Right ventricle myocardium superior (tissue), 1 donor: Measurements from ENCODE around the gene FOXN3. TPM values are rescaled to one million over a fixed set of nuclear protein-coding genes. Genes with fewer than 3 reads are reported as not detected.
A peak's percentile ranks its signal among the peaks of the same experiment; 100 is the strongest.

Experiments used
- ATAC-seq: fragments of 200-7000 bp; cut with Tn5 transposase; one replicate; pipeline ENCODE4 v1.9.1; 2020; ENCODE audit warnings: mild to moderate bottlenecking; ENCODE audit not compliant: poor library complexity
- DNase-seq: peaks from one replicate; pipeline ENCODE4 v3.0.0-alpha.2; 2020
- intact Hi-C: fragments of 100-400 bp; cut with DNase I; formaldehyde crosslinking; loops from one replicate; pipeline ENCODE4 v1.11.2; 2022
- total RNA-seq: library from RNA; stranded (reverse); fragmentation: NEBNext Ultra II Directional; extraction: Animal tissue kit (Norgen Biotek cat#: 25700); gene quantifications from one replicate; pipeline ENCODE4 v1.2.1, GENCODE V29; 2021
- donor health status: DM: no; HTN: yes; CAD: no; lungs with severe emphysema.

The FOXN3 gene
- total RNA-seq, 1 donor from 2014 or later, result 122 TPM

GRCh38 chr14:89435892-89436656 lies 19.0 kb upstream of the FOXN3 start:
- intact Hi-C loops, result no loop called here
- ATAC-seq, result no peak
- no peak for DNase-seq

- DNase-seq (no peak), ATAC-seq (no peak)
- intact Hi-C loops, result no loop called here
Observed at GRCh38 chr14:89435492-89435891, 18.5 kb upstream of the FOXN3 start.

GRCh38 chr14:89432226-89432625 lies 15.2 kb upstream of the FOXN3 start:
- ATAC-seq, result no peak
- intact Hi-C loops, result no loop called here
- no peak for DNase-seq

GRCh38 chr14:89430391-89431236 lies 13.6 kb upstream of the FOXN3 start:
- DNase-seq (no peak), ATAC-seq (peak; percentile 14)
- intact Hi-C loops, result no loop called here

- ATAC-seq, result peak; percentile 54
- intact Hi-C loops, result no loop called here
- DNase-seq, result no peak
Observed at GRCh38 chr14:89429199-89430181, 12.5 kb upstream of the FOXN3 start.

GRCh38 chr14:89428546-89429198 lies 11.6 kb upstream of the FOXN3 start:
- DNase-seq, result peak; percentile 59
- peak; percentile 25 for ATAC-seq
- intact Hi-C loops, result no loop called here

GRCh38 chr14:89428173-89428523 lies 11.1 kb upstream of the FOXN3 start:
- DNase-seq (no peak), ATAC-seq (peak; percentile 39)
- intact Hi-C loops, result no loop called here

- DNase-seq, result no peak
- intact Hi-C loops, result no loop called here
- peak; percentile 66 for ATAC-seq
Observed at GRCh38 chr14:89427426-89428172, 10.6 kb upstream of the FOXN3 start.

GRCh38 chr14:89425931-89426330 lies 8.9 kb upstream of the FOXN3 start:
- intact Hi-C loops, result no loop called here
- no peak for ATAC-seq
- DNase-seq, result no peak

- intact Hi-C loops, result loop anchor here (5.0 kb wide), 1 partner anchor 193 kb away; no protein-coding TSS in a partner anchor
- ATAC-seq (no peak), DNase-seq (no peak)
Observed at GRCh38 chr14:89424241-89424640, 7.2 kb upstream of the FOXN3 start.

- intact Hi-C loops, result loop anchor here (5.0 kb wide), 1 partner anchor 194 kb away; no protein-coding TSS in a partner anchor
- no peak for DNase-seq
- no peak for ATAC-seq
Observed at GRCh38 chr14:89422952-89423345, 5.9 kb upstream of the FOXN3 start.

GRCh38 chr14:89422181-89422951 lies 5.3 kb upstream of the FOXN3 start:
- intact Hi-C loops, result loop anchor here (5.0 kb wide), 1 partner anchor 195 kb away; no protein-coding TSS in a partner anchor
- no peak for DNase-seq
- ATAC-seq, result no peak

GRCh38 chr14:89420502-89420901 lies 3.5 kb upstream of the FOXN3 start:
- ATAC-seq, result no peak
- intact Hi-C loops, result loop anchor here (5.0 kb wide), 1 partner anchor 197 kb away; no protein-coding TSS in a partner anchor

GRCh38 chr14:89419973-89420482 lies 3.0 kb upstream of the FOXN3 start:
- DNase-seq (no peak), ATAC-seq (no peak)
- intact Hi-C loops, result loop anchor here (5.0 to 10.0 kb wide), 5 partner anchors 115 to 375 kb away; no protein-coding TSS in a partner anchor

More at GRCh38 chr14:89420502-89420901, 3.5 kb upstream of the FOXN3 start:
- no peak for DNase-seq

- intact Hi-C loops, result loop anchor here (5.0 to 10.0 kb wide), 4 partner anchors 114 to 374 kb away; no protein-coding TSS in a partner anchor
- no peak for DNase-seq
- no peak for ATAC-seq
Observed at GRCh38 chr14:89418976-89419375, 1.9 kb upstream of the FOXN3 start.

GRCh38 chr14:89418452-89418851 lies 1.4 kb upstream of the FOXN3 start:
- intact Hi-C loops, result loop anchor here (5.0 to 10.0 kb wide), 4 partner anchors 114 to 374 kb away; no protein-coding TSS in a partner anchor
- ATAC-seq, result peak; percentile 13
- DNase-seq, result no peak
